Measurements from ENCODE around the gene POLR1B.
"Not testable (repeated sequence)": the region's sequence is repeated elsewhere in the genome, so short reads cannot be mapped to it uniquely, and the experiment has no call there.

POLR1B gene

DNA sequence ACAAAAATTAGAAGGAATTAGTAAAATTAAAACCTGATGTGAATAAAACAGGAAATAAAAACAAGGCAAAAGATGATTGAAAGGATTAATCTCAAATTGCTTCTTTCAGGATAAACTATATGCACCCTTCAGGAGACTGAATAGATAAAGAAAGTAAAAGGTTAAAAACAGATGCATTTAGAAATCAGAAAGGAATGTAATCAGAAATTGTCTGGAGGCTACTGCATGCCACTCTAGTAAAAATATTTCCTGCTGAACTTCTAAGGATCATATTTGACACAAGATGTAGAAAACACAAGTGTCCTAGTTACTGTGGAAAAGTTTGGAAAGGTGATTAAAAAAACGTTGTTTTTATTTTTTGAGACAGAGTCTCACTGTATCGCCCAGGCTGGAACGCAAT, 58.4 kb downstream of the POLR1B start:
- no peak for DNase-seq (ENCODE audit: low spot score)

DNA sequence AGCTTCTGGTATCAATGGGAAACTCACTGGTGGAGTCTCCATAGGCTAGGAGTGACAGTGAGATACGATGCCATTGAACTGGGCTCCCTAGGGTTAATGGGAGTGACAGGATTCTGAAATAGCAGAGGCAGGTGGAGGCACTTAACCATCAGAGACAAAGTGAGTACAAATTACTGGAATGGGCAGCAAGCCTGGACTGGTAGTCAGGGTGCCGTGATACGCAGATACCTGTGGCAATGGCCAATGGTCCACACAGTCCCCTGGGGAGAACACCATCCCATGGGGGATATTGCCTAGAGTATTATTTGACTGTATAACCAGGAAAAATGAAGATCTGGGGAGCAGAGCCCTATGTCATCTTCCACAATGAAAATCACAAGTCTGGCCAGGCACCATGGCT, 59.5 kb downstream of the POLR1B start:
- DNase-seq (ENCODE audit: low spot score) = no peak

DNA sequence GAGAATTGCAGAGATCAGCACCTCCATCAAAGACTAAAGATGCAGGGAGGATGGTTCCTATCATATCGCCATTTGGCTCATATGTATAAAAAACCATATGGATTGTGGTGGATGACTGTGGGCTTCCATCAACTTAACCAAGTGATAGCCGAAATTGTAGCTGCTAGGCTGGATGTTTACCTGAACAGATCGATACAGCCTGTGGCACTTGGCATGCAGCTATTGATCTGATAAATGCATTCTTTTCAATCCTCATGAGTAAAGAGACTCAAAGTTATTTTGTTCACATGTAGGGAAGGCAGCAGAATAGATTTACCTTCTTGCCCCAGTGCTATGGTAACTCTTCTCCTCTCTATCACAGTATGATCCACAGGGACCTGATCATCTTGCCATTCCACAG, 60.7 kb downstream of the POLR1B start:
- no peak for DNase-seq (ENCODE audit: low spot score)

DNA sequence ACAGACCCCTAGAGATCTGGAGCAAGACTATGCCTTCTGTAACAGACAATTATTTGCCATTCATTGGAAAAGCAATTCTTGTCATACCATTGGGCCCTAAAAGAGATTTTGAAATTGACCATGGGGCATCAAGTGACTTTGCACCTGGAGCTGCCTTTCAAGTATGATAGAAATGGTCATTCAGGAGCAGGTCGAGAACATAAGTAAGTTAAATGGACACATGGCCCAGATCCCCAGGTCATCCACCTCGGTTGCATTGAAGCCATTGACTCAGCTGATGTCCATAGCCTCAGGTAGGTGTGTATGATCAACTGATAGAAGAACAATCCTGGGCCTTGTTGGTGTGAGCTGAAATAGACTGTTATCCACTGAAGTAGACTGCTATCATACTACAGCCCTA, 61.5 kb downstream of the POLR1B start:
- DNase-seq (ENCODE audit: low spot score) = no peak

DNA sequence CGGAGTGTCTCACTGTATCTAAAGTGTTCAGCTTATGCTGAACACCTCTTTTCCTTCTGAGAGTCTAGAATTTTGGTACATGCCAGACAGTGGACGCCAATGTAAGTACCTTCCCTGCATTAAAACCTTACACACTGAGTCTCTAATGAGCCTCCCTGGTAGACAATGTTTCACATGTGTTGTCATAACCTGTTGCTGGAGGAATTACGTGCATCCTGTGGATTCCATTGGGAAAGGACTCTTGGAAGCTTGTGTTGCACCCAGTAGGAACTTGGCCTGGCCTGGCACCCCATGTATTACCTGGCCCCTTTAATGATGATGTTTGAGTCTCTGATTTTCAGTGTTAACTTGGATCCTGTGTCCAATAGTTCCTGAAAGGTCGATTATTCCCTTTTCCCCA, 62.7 kb downstream of the POLR1B start:
- no peak for DNase-seq (ENCODE audit: low spot score)

DNA sequence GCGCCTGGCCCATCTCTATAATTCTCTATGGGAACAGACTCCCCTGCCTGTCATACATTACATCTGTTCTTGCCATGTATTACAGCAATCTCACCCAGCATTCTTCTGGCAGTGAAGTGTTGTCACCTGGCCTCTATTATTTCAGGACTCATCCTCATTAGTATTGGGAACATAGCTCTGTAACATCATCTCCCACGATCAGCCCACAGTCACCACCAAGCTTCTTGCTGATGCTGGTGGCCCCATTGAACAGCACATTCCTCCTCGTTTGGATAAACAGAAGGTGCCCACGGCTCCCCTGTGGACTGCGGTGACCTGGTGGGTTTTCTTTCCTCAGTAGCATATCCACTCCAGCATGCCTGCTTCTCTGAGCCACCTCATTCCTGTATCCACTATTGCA, 63.7 kb downstream of the POLR1B start:
- no peak for DNase-seq (ENCODE audit: low spot score)

DNA sequence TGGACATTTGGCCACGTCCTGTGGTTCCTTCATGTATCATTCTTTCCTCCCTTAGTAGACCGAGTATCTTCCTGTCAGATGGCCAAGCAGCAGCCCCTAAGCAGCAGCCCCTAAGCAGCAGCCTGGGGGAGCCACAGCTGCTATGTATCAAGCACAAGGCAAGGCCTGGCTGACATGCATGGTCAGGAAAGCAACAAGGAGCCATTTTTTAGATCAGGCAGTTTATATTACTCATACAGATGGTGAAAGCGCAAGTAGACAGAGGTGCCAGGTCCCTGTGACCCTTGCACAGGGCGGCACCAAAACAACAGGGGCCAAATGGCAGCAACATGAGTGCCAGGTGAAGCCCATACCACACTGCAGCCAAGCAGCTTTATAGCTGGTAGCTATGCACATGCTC, 64.3 kb downstream of the POLR1B start:
- no peak for DNase-seq (ENCODE audit: low spot score)

DNA sequence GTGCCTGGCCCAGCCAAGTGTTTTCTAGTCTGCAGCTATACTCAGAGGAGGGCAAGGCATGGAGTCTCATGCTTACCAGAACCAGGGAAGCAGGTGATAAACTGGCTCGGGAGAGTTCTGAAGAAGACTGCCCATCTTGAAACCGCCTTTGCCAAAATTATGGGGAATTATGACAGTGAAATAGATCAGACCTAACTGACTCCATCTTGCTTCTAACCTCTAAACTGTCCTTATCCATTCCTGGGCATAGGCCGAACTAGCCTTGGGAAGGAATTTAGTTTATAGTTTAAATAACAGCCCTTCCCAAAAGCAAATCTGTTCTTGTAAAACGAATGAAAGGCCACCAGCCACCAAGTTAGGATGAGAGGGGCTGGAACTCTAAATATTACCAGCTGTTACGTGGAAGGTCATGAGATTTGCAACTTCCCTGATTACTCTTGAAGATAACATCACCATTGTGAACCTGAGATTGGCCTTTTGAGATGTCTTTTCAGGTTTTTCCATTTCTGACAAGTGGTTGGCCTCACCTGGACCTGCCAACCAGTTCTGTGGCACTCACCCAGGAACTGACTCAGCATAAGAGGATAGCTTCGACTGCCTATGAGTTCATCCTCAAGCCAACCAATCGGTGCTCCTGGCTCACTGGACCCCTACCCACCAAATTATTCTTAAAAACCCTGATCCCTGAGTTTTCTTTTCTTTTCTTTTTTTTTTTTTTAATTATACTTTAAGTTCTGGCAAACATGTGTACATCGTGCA, 65.6 kb downstream of the POLR1B start:
- DNase-seq (ENCODE audit: low spot score) = no peak

DNA sequence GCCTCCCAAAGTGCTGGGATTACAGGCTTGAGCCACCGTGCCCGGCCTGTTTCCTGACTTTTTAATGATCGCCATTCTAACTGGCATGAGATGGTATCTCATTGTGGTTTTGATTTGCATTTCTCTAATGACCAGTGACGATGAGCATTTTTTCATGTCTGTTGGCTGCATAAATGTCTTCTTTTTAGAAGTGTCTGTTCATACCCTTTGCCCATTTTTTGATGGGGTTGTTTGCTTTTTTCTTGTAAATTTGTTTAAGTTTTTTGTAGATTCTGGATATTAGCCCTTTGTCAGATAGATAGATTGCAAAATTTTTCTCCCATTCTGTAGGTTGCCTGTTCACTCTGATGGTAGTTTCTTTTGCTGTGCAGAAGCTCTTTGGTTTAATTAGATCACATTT, 67.1 kb downstream of the POLR1B start:
- DNase-seq (ENCODE audit: low spot score) = not testable (repeated sequence)

DNA sequence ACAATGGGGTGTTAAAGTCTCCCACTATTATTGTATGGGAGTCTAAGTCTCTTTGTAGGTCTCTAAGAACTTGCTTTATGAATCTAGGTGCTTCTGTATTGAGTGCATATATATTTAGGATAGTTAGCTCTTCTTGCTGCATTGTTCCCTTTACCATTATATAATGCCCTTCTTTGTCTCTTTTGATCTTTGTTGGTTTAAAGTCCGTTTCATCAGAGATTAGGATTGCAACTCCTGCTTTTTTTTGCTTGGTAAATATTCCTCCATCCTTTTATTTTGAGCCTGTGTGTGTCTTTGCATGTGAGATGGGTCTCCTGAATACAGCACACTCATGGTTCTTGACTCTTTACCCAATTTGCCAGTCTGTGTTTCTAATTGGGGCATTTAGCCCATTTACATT, 70.0 kb downstream of the POLR1B start:
- not testable (repeated sequence) for DNase-seq (ENCODE audit: low spot score)

DNA sequence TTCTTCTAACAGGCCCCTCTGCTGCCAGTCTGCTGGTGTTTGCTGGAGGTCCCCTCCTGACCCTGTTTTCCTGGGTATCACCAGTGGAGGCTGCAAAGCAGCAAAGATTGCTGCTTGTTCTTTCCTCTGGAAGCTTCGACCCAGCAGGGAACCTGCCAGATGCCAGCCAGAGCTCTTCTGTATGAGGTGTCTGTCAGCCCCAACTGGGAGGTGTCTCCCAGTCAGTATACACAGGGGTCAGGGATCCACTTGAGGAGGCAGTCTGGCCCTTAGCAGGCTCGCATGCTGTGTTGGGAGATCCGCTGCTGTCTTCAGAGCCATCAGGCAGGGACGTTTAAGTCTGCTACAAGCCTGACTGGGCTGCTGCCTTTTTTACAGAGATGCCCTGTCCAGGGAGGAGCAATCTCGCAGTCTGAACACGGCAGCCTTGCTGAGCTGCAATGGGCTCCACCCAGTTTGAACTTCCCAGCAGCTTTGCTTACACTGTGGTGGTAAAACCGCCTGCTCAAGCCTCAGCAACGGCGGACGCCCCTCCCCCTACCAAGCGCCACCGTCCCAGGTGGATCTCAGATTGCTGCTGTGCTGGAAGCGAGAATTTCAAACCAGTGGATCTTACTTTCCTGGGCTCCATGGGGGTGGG, 72.1 kb downstream of the POLR1B start:
- DNase-seq (ENCODE audit: low spot score) = no peak

DNA sequence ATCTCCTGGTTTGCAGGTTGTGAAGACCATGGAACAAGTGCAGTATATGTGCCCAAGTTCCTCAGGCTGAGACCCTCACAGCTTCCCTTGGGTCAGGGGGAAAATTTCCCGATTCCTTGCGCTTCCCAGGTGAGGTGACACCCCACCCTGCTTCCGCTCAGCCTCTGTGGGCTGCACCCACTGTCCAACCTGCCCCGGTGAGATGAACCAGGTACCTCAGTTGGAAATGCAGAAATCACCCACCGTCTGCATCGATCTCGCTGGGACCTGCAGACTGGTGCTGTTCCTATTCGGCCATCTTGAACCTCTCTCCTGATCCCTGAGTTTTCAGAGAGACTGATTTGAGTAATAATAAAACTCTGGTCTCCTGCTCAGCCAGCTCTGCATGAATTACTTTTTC, 72.8 kb downstream of the POLR1B start:
- DNase-seq (ENCODE audit: low spot score) = no peak

DNA sequence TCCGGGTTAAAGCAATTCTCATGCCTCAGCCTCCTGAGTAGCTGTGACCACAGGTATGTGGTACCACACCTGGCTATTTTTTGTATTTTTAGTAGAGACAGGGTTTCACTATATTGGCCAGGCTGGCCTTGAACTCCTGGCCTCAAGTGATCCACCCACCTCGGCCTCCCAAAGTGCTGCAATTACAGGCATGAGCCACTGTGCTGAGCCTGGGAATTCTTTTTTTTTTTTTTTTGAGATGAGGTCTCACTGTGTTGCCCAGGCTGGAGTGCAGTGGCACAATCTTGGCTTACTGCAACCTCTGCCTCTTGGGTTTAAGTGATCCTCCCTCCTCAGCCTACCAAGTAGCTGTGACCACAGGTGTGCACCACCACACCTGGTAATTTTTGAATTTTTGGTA, 73.5 kb downstream of the POLR1B start:
- DNase-seq (ENCODE audit: low spot score) = not testable (repeated sequence)

DNA sequence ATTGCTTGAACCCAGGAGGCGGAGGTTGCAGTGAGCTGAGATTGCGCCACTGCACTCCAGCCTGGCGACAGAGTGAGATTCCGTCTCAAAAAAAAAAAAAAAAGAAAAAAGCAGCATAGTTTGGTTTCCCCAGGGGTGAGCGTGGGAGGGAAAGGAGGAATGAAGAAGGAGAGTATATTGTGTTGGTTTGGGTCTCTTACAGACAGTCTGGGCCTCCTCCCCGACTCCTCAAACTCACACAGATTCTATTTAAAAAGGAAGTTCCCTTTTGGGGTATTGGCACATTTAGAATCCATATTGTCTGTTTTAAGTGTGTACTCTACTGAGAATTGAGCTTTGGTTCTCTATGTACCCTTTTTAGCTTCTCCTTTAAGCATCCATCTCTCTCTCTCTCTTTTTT, 76.1 kb downstream of the POLR1B start:
- DNase-seq (ENCODE audit: low spot score) = no peak

DNA sequence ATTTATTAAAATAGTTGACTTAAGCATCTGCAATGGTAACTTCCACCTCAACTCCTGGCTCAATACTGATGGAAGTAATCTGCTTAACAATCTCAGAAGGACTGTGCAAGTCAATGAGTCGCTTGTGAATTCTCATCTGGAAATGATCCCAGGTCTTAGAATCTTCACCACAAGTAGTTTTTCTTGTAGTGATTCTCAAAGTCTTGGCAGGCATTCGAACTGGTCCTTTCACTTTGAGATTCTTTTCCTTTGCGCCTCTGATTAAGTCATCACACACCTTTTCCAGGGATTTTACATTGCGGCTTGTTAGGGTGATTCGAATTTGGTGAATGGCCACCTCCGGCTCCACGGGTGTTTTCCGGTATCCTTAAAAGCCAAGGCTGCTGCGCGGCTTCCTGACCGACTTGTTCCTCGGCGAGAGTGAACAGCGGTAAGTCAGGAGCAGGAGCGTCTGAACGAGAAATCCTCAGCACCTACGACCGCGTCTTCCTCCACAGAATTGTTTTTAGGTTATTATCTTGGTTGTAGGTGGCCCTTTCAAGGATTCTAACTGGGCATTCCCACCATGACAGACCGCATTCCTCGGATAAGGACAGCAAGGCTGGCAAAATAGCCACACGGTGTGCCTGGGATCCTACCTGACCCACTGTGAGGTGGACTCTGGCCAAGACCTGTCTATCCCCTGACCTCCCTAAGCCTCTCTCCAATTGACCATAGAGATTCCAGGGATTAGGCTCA, 79.7 kb downstream of the POLR1B start:
- DNase-seq (ENCODE audit: low spot score) = no peak

DNA sequence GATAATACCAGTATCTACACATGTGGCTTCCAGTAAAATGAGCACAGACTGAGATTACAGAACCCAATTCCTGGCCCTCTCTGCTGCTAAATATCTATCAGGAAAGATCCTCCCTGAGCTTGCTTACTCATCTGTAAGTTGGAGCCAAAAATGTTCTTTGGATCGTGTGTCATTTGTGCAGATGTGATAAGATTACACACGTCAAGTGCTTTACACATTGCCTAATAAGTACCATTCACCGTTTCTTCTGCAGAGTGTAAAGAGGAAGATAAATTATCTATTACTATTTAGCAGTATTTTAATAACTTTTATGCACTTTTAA, 80.2 kb downstream of the POLR1B start:
- DNase-seq (ENCODE audit: low spot score) = no peak

DNA sequence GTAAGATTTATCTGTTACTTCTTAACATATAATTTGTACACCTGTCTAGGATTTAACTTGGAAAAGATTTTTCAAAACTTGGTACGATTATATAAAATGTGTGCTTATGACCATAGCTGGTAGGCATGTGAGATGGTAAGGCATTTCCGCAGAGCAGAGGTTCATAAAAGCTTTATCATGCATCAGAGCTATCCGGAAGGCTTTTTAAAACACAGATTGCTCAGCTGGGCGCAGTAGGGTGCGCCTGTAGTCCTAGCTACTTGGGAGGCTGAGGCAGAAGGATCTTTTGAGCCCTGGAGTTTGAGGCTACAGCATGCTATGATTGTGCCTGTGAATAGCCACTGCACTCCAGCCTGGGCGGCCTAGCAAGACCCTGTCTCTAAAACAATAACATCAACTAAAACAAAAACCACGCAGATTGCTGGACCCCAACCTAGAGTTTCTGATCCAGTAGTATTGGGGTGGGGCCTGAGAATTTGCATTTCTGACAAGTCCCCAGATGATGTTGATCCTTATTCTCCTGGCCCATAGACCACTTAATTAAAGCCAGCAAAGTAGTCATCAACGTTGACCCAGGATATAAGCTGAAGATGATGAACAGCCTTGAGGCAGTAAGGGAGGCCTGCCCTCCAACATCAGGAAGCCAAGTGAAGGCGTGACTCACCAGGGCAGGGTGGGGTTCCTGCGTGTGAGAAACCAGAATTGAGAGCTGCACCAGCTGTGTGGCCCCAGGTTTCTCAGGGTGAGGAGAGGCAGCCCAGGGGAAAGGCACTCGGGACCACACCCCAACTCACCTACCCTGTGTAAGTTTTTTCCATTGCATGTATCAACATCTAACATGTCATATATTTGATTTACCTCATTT, 81.9 kb downstream of the POLR1B start:
- DNase-seq (ENCODE audit: low spot score) = no peak

DNA sequence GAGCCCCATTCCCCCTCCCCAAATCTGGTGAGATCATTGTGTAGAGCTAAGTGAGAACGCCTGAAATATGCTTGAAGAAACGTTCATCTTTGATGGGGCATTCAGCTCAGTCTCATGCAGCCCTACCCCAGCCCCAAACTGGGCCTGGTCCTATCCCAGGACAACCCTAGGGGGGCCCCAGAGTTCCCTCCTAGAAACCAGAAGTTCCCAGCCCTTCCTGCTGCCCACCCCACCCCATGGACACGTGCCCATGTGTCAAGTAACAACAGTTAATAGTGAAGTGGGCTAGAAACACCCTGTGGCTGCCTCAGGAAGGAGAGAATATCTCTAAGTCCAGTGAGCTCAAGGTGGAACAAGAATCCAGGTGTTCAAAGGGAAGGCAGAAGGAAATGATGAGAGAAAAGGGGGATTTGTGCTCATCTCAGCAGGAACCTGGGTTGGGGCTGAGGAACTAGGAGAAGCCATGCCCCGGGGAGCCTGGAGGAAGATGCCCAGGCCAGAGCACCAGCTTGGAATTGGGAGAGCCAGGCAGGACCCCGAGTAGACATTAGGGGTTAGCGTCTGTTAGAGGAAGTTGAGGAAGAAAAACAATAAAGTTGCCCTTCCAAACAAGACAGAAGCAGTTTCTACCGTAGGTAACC, 83.3 kb downstream of the POLR1B start:
- DNase-seq (ENCODE audit: low spot score) = no peak

DNA sequence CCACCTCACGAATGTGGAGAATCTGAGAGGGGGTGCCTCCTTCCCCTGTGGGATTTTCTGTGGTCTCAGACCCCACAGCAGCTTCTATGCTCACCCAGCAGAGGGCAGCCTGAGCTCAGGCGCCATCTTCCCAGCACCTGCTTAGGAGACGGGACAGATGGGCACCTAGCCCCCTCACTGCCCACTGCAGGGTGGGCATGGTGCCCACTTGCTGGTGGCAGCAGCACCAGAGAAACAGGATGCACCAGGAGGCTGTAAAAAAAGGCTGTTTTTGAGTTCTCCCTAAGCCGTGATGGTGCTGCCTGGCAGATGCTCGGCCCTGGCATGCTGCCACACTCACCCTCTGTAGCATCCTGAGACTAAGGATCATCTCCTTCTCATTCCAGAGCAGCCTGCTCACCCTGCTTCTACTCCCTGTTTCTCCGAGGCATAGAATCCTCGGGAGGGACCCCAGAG, 84.4 kb downstream of the POLR1B start:
- peak; percentile 67 for DNase-seq (ENCODE audit: low spot score)
